HepG2 (cell line): Measurements from ENCODE around the gene RNF25. TPM values are rescaled to one million over a fixed set of nuclear protein-coding genes. Genes with fewer than 3 reads are reported as not detected.
A peak's percentile ranks its signal among the peaks of the same experiment; 100 is the strongest.

ENCODE experiments used
- ATAC-seq: fragments of 200-7000 bp; cut with Tn5 transposase; 3 replicates; pipeline ENCODE4 v1.9.1; 2020; ENCODE audit warnings: mild to moderate bottlenecking, moderate library complexity
- BruUV-seq: library from RNA; stranded (reverse); fragments of 400-500 nt; replicated peaks from 2 replicates; lab custom pipeline; 2021; lab: Mats Ljungman, UMichigan
- CTCF ChIA-PET: fragments of 300-600 bp; formaldehyde crosslinking; extraction: SDS; loops from one replicate; lab custom pipeline; 2021; ENCODE audit warnings: low total read pairs, inconsistent platforms, low intra/inter-chr PET ratio; lab: Yijun Ruan, JAX
- POLR2A ChIA-PET: fragments of 350-600 bp; sonication (Branson Sonifier 250); formaldehyde crosslinking; loops from one replicate; lab custom pipeline; 2020; ENCODE audit warnings: antibody characterized with exemption, inconsistent platforms; lab: Yijun Ruan, JAX
- DNase-seq: peaks from one replicate; pipeline ENCODE4 v3.0.0-alpha.2; 2015; ENCODE audit warnings: low spot score
- FAIRE-seq: peaks from 3 replicates; lab custom pipeline; 2011; peaks lifted over from hg19 to GRCh38; lab: Jason Lieb, UNC
- H2AFZ ChIP-seq: one replicate; pipeline ENCODE4 v1.6.1; 2011; ENCODE audit warnings: low read length, inconsistent platforms
- H3K27ac ChIP-seq: fragments of 300-600 bp; 3 replicates; pipeline ENCODE4 v1.8.0; 2011; ENCODE audit warnings: mixed run types, mild to moderate bottlenecking, mixed read lengths, low read length, inconsistent platforms; ENCODE audit not compliant: insufficient read depth; ENCODE audit errors: extremely low read length
- H3K27me3 ChIP-seq, 2 experiments: fragments of 200-600 bp in 1 of 2; 2 replicates in 1 of 2; 3 replicates in 1 of 2; pipeline versions ENCODE4 v1.6.0 to v1.8.0; 2011; ENCODE audit warnings: low read length in 2 of 2, mild to moderate bottlenecking in 2 of 2, moderate library complexity in 2 of 2, inconsistent platforms in 1 of 2; ENCODE audit not compliant: insufficient read depth in 2 of 2, control insufficient read depth in 1 of 2
- H3K36me3 ChIP-seq, 2 experiments: fragments of 200-600 bp in 1 of 2; replicated peaks in 1 of 2; 2 replicates in 1 of 2; 3 replicates in 1 of 2; pipeline versions ENCODE4 v1.5.1 to v1.8.0; 2011; ENCODE audit warnings: low read length in 2 of 2, inconsistent platforms in 1 of 2; ENCODE audit not compliant: insufficient read depth in 2 of 2, control insufficient read depth in 1 of 2
- H3K4me1 ChIP-seq: 2 replicates; pipeline ENCODE4 v1.5.1; 2012; ENCODE audit warnings: low read length, inconsistent platforms; ENCODE audit not compliant: insufficient read depth
- H3K4me2 ChIP-seq: 2 replicates; pipeline ENCODE4 v1.6.0; 2011; ENCODE audit warnings: low read depth, low read length, inconsistent platforms
- H3K4me3 ChIP-seq, 3 experiments: fragments of 200-600 bp in 1 of 3; sonication (generic), shearing (Covaris generic) in 1 of 3; replicated peaks in 1 of 3; 2 replicates each; pipeline ENCODE4 v1.5.1; 2011 to 2016; ENCODE audit warnings: low read length in 3 of 3, inconsistent platforms in 2 of 3, low read depth in 2 of 3, mild to moderate bottlenecking in 2 of 3, control low read depth in 1 of 3, mixed read lengths in 1 of 3; ENCODE audit not compliant: insufficient read depth in 1 of 3
- H3K79me2 ChIP-seq: one replicate; pipeline ENCODE4 v1.6.1; 2011; ENCODE audit warnings: low read length, inconsistent platforms; ENCODE audit not compliant: insufficient read depth
- H3K9ac ChIP-seq: 2 replicates; pipeline ENCODE4 v1.6.0; 2011; ENCODE audit warnings: mild to moderate bottlenecking, low read depth, low read length, inconsistent platforms; ENCODE audit not compliant: insufficient read depth
- H3K9me3 ChIP-seq: 2 replicates; pipeline ENCODE4 v1.5.1; 2012; ENCODE audit warnings: mild to moderate bottlenecking, low read length
- H4K20me1 ChIP-seq: 2 replicates; pipeline ENCODE4 v1.6.0; 2011; ENCODE audit warnings: inconsistent platforms, mild to moderate bottlenecking, low read length, moderate library complexity; ENCODE audit not compliant: insufficient read depth
- AGO2 ChIP-seq: fragments of 200-400 bp; formaldehyde crosslinking; optimal IDR thresholded peaks from 2 replicates; pipeline ENCODE3; 2017; ENCODE audit warnings: mild to moderate bottlenecking, low read depth, low read length, moderate library complexity
- ATF6 ChIP-seq: sonication (generic); formaldehyde crosslinking; conservative IDR thresholded peaks from 2 replicates; pipeline ENCODE4 v1.4.0; 2020; ENCODE audit warnings: missing genetic modification reagents
- DPF2 ChIP-seq: sonication (generic); formaldehyde crosslinking; IDR thresholded peaks from 2 replicates; pipeline ENCODE4 v1.4.0; 2020; ENCODE audit warnings: mild to moderate bottlenecking, low read depth, missing genetic modification reagents, borderline replicate concordance
- IRX3 ChIP-seq: sonication (generic); formaldehyde crosslinking; IDR thresholded peaks from 2 replicates; pipeline ENCODE4 v1.8.1; 2023; ENCODE audit warnings: mild to moderate bottlenecking, low read depth, missing genetic modification reagents, borderline replicate concordance
- MBD4 ChIP-seq: IDR thresholded peaks from 2 replicates; pipeline ENCODE4 v1.6.1; 2012; ENCODE audit warnings: low read length, inconsistent platforms, borderline replicate concordance
- MXI1 ChIP-seq: IDR thresholded peaks from 3 replicates; pipeline ENCODE4 v1.6.1; 2012; ENCODE audit warnings: low read depth, low read length, inconsistent platforms, borderline replicate concordance
- TCF7 ChIP-seq: sonication (generic); IDR thresholded peaks from 2 replicates; pipeline ENCODE4 v1.6.1; 2016; ENCODE audit warnings: antibody characterized with exemption, low read depth
- UBTF ChIP-seq: sonication (generic); formaldehyde crosslinking; IDR thresholded peaks from 2 replicates; pipeline ENCODE4 v1.4.0; 2020; ENCODE audit warnings: mild to moderate bottlenecking, missing genetic modification reagents
- YEATS4 ChIP-seq: sonication (generic); formaldehyde crosslinking; IDR thresholded peaks from 2 replicates; pipeline ENCODE4 v1.4.0; 2020; ENCODE audit warnings: missing genetic modification reagents, borderline replicate concordance
- ZNF20 ChIP-seq: sonication (generic); formaldehyde crosslinking; IDR thresholded peaks from 2 replicates; pipeline ENCODE4 v1.4.0; 2020; ENCODE audit warnings: mild to moderate bottlenecking, moderate library complexity, missing genetic modification reagents
- ZNF225 ChIP-seq: sonication (generic); formaldehyde crosslinking; IDR thresholded peaks from 2 replicates; pipeline ENCODE4 v1.4.0; 2020; ENCODE audit warnings: mild to moderate bottlenecking, missing genetic modification reagents
- ZNF256 ChIP-seq: sonication (generic); formaldehyde crosslinking; conservative IDR thresholded peaks from 2 replicates; pipeline ENCODE4 v1.4.0; 2020; ENCODE audit warnings: missing genetic modification reagents
- ZNF644 ChIP-seq: IDR thresholded peaks from 2 replicates; pipeline ENCODE4 v1.6.1; 2016; ENCODE audit warnings: low read depth
- ZNF713 ChIP-seq: sonication (generic); formaldehyde crosslinking; IDR thresholded peaks from 2 replicates; pipeline ENCODE4 v1.4.0; 2020; ENCODE audit warnings: mild to moderate bottlenecking, missing genetic modification reagents
- ZNF782 ChIP-seq: sonication (generic); formaldehyde crosslinking; IDR thresholded peaks from 2 replicates; pipeline ENCODE4 v1.4.0; 2020; ENCODE audit warnings: missing genetic modification reagents, mild to moderate bottlenecking, borderline replicate concordance
- WGBS: methylation state at CpG from one replicate; pipeline ENCODE4 v1.1.6; 2017; ENCODE audit warnings: low lambda C conversion rate; 5-methylcytosine and 5-hydroxymethylcytosine counted together
- in situ Hi-C: cut with HindIII; loops from 2 replicates; pipeline ENCODE4 v1.10.0; 2017; ENCODE audit warnings: low pct_unique_long_range_greater_than_20kb; ENCODE audit not compliant: extremely low pct_ligation_motif_present
- intact Hi-C: fragments of 100-400 bp; cut with micrococcal nuclease; formaldehyde crosslinking; loops from one replicate; pipeline ENCODE4 v1.10.0; 2022; ENCODE audit not compliant: unreplicated experiment
- polyA plus RNA-seq, 8 experiments: library from polyadenylated mRNA; depleted of rRNA in 3 of 8; stranded (reverse) in 7 of 8; unstranded in 1 of 8; fragments of >200 nt; fragmentation: Illumina TruSeq in 4 of 8; extraction: Trizol in 4 of 8; gene quantifications; 2 replicates each; pipeline versions ENCODE4 v1.2.1 to v1.2.3, GENCODE V29; 2011 to 2016; ENCODE audit warnings: low read depth in 4 of 8, missing spikeins in 1 of 8, mixed read lengths in 1 of 8; ENCODE audit not compliant: insufficient read depth in 1 of 8
- total RNA-seq, 5 experiments: library from RNA; depleted of rRNA; stranded (reverse); fragments of >200 nt; fragmentation: Illumina TruSeq; extraction: Trizol; gene quantifications; 2 replicates each; pipeline ENCODE4 v1.2.3, GENCODE V29; 2016; ENCODE audit warnings: low read depth in 1 of 5

RNF25 gene
- total and polyA plus RNA-seq, 2 of the 13 experiments (the other 11 are each of a cell fraction or from before 2014, with no cell fraction given): 37.0 to 87.6 TPM

GRCh38 chr2:218663901-218664300 lies 7.9 kb downstream of the RNF25 start:
- intact Hi-C loops (no loop called here), in situ Hi-C loops (no loop called here)
- 96% methylated on average over 10 of the region's 15 CpGs for WGBS
- Histone ChIP-seq H3K27ac (no peak overlapping the region), H3K9ac (no peak overlapping the region), H3K79me2 (peaks cover 11% of the 10 kb centered on the region), H3K4me2 (no peak overlapping the region), H3K9me3 (no peaks in the 10 kb centered on the region), H3K36me3 (peaks cover 33 to 69% of the 10 kb centered on the region in 2 experiments), H3K4me3 (no peak overlapping the region), H3K27me3 (no peaks in the 10 kb centered on the region; a peak in 1 of 5 replicates), H3K4me1 (peaks cover 11% of the 10 kb centered on the region), H2AFZ (no peak overlapping the region), H4K20me1 (no peaks in the 10 kb centered on the region)
- FAIRE-seq (no peak), DNase-seq (no peak), ATAC-seq (no peak)
- TF ChIP-seq MXI1: no peak
- peak; percentile 76 for TF ChIP-seq AGO2
- CTCF ChIA-PET: no interaction called here
- POLR2A ChIA-PET: interaction anchor here (1.7 kb wide), 1 partner anchor 8 kb away, joined by 6 read pairs; the partner anchor contains the start of genes RNF25 and STK36
- BruUV-seq: no TSS peak

GRCh38 chr2:218662827-218663226 lies 9.0 kb downstream of the RNF25 start:
- Histone ChIP-seq H3K36me3 (peaks cover 31 to 59% of the 10 kb centered on the region in 2 experiments), H4K20me1 (no peaks in the 10 kb centered on the region), H3K27me3 (no peaks in the 10 kb centered on the region; a peak in 1 of 5 replicates), H3K27ac (no peak overlapping the region), H3K9me3 (no peaks in the 10 kb centered on the region), H3K79me2 (peaks cover 19% of the 10 kb centered on the region), H3K9ac (no peak overlapping the region), H3K4me2 (no peak overlapping the region), H2AFZ (no peak overlapping the region), H3K4me1 (peaks cover 21% of the 10 kb centered on the region), H3K4me3 (no peak overlapping the region)
- DNase-seq (no peak), FAIRE-seq (no peak), ATAC-seq (no peak)
- in situ Hi-C loops: no loop called here
- 89% methylated on average over 10 of the region's 10 CpGs for WGBS
- ChIA-PET CTCF (no interaction called here), POLR2A (interaction anchor here (1.7 kb wide), 1 partner anchor 9 kb away, joined by 6 read pairs; the partner anchor contains the start of genes RNF25 and STK36)
- intact Hi-C loops: no loop called here
- BruUV-seq: no TSS peak
- TF ChIP-seq ZNF225 (CRISPR knock-in tag) (no peak), ZNF256 (no peak), ZNF782 (CRISPR knock-in tag) (no peak), DPF2 (CRISPR knock-in tag) (no peak), TCF7 (no peak), ATF6 (CRISPR knock-in tag) (no peak), ZNF713 (CRISPR knock-in tag) (no peak), MBD4 (no peak), UBTF (no peak), ZNF20 (CRISPR knock-in tag) (no peak), YEATS4 (CRISPR knock-in tag) (no peak), ZNF644 (CRISPR knock-in tag) (no peak), IRX3 (CRISPR knock-in tag) (no peak)
